MM.1S (cell line): Measurements from ENCODE around the gene PHC1.

Experiments used
- DNase-seq: peaks from one replicate; pipeline ENCODE4 v3.0.0-alpha.2; 2015
- H2AFZ ChIP-seq: fragments of 300-600 bp; sonication (generic); 2 replicates; pipeline ENCODE4 v1.6.0; 2016; ENCODE audit warnings: antibody characterized with exemption, low read length
- H3F3A ChIP-seq: fragments of 300-600 bp; sonication (generic); 2 replicates; pipeline ENCODE4 v1.6.1; 2016; ENCODE audit warnings: mild to moderate bottlenecking, antibody characterized with exemption, low read length, moderate library complexity, mixed read lengths; ENCODE audit not compliant: insufficient read depth
- H3K27ac ChIP-seq: fragments of 300-600 bp; sonication (generic); 2 replicates; pipeline ENCODE4 v1.5.1; 2016; ENCODE audit warnings: mild to moderate bottlenecking, low read length
- H3K27me3 ChIP-seq: fragments of 300-600 bp; sonication (generic); replicated peaks from 2 replicates; pipeline ENCODE4 v1.6.0; 2016; ENCODE audit warnings: low read length; ENCODE audit not compliant: insufficient read depth
- H3K36me3 ChIP-seq: fragments of 300-600 bp; sonication (generic); replicated peaks from 2 replicates; pipeline ENCODE4 v1.6.1; 2016; ENCODE audit warnings: mild to moderate bottlenecking, low read length, mixed read lengths; ENCODE audit not compliant: insufficient read depth
- H3K4me1 ChIP-seq: fragments of 300-600 bp; sonication (generic); 2 replicates; pipeline ENCODE4 v1.6.1; 2016; ENCODE audit warnings: low read length, mixed read lengths
- H3K4me2 ChIP-seq: fragments of 300-600 bp; sonication (generic); 2 replicates; pipeline ENCODE4 v1.6.0; 2016; ENCODE audit warnings: low read depth, low read length
- H3K4me3 ChIP-seq: fragments of 300-600 bp; sonication (generic); 2 replicates; pipeline ENCODE4 v1.5.1; 2016; ENCODE audit warnings: low read length, mixed read lengths
- H3K79me2 ChIP-seq: fragments of 300-600 bp; sonication (generic); 2 replicates; pipeline ENCODE4 v1.6.1; 2016; ENCODE audit warnings: mixed run types, low read length, mixed read lengths
- H3K9ac ChIP-seq: fragments of 300-600 bp; sonication (generic); 2 replicates; pipeline ENCODE4 v1.6.1; 2016; ENCODE audit warnings: low read length, mixed read lengths
- H3K9me2 ChIP-seq: fragments of 300-600 bp; sonication (generic); replicated peaks from 2 replicates; pipeline ENCODE4 v1.6.1; 2016; ENCODE audit warnings: mild to moderate bottlenecking, low read length, mixed read lengths; ENCODE audit not compliant: insufficient read depth
- H3K9me3 ChIP-seq: fragments of 300-600 bp; sonication (generic); replicated peaks from 2 replicates; pipeline ENCODE4 v1.6.1; 2016; ENCODE audit warnings: mild to moderate bottlenecking, low read length, mixed read lengths; ENCODE audit not compliant: insufficient read depth
- H4K20me1 ChIP-seq: fragments of 300-600 bp; sonication (generic); 2 replicates; pipeline ENCODE4 v1.6.1; 2016; ENCODE audit warnings: mild to moderate bottlenecking, low read length, moderate library complexity, mixed read lengths; ENCODE audit not compliant: insufficient read depth
- EZH2 ChIP-seq: fragments of 300-600 bp; sonication (generic); optimal IDR thresholded peaks from 2 replicates; pipeline ENCODE3; 2017; ENCODE audit warnings: low read depth, mild to moderate bottlenecking, antibody characterized with exemption, low read length, mixed read lengths
- EZH2phosphoT487 ChIP-seq: fragments of 300-600 bp; sonication (generic); IDR thresholded peaks from 2 replicates; pipeline ENCODE4 v1.6.1; 2018; ENCODE audit warnings: antibody characterized with exemption, low read length
- TF ChIP-seq, protein P1 (sequence below): fragments of 300-600 bp; sonication (generic); IDR thresholded peaks from 2 replicates; pipeline ENCODE4 v1.5.1; 2016; ENCODE audit warnings: antibody characterized with exemption, low read length, mixed read lengths

Gene PHC1

DNA sequence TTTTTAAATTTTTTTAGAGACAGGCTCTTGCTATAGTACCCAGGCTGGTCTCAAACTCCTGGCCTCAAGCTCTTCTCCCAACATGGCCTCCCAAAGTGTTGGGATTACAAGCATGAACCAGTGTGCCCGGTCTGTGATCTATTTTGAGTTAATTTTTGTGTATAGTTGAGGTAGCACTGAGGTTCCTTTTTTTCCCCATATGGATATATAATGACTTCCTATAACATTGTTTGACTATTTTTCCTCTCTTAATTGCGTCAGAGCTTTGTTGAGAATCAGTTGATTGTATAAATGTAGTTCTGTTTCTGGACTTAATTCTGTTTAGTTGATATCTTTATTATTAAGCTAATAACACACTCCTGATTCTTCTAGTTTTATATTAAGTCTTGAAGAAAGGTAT, 43.8 kb downstream of the PHC1 start:
- H4K20me1 ChIP-seq = no peaks in the 10 kb centered on the region
- no peak overlapping the region for H2AFZ ChIP-seq
- H3K9ac ChIP-seq = no peak overlapping the region
- H3K36me3 ChIP-seq = no peaks in the 10 kb centered on the region
- H3K4me1 ChIP-seq = no peaks in the 10 kb centered on the region
- no peak overlapping the region for H3K4me2 ChIP-seq
- no peaks in the 10 kb centered on the region for H3K79me2 ChIP-seq
- H3F3A ChIP-seq = no peaks in the 10 kb centered on the region
- TF ChIP-seq EZH2 (no peak), EZH2phosphoT487 (no peak)
- TF ChIP-seq, protein P1, sequence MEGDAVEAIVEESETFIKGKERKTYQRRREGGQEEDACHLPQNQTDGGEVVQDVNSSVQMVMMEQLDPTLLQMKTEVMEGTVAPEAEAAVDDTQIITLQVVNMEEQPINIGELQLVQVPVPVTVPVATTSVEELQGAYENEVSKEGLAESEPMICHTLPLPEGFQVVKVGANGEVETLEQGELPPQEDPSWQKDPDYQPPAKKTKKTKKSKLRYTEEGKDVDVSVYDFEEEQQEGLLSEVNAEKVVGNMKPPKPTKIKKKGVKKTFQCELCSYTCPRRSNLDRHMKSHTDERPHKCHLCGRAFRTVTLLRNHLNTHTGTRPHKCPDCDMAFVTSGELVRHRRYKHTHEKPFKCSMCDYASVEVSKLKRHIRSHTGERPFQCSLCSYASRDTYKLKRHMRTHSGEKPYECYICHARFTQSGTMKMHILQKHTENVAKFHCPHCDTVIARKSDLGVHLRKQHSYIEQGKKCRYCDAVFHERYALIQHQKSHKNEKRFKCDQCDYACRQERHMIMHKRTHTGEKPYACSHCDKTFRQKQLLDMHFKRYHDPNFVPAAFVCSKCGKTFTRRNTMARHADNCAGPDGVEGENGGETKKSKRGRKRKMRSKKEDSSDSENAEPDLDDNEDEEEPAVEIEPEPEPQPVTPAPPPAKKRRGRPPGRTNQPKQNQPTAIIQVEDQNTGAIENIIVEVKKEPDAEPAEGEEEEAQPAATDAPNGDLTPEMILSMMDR = no peak
- H3K4me3 ChIP-seq = no peak overlapping the region
- H3K27ac ChIP-seq = no peak overlapping the region
- no peaks in the 10 kb centered on the region for H3K27me3 ChIP-seq
- H3K9me2 ChIP-seq = no peaks in the 10 kb centered on the region
- no peak for DNase-seq
- H3K9me3 ChIP-seq = no peaks in the 10 kb centered on the region

DNA sequence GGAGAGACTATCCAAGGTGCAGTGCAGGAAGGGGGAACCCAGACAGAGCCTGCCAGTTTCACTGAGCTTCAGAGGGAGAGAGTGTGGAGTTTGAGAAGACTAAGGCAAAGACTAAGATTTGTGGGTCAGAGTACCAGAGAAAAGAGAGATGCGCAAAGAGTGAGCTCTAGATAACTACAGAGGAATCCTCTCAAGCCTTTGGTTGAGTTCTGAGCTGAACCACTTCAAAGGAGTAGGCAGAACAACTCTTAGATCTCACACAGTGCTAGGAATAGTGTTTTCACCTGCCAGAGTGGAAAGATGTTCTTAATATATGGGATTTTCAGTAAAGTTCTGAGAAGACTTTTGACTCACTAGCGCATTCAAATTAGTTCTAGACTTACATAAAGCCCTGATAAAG, 45.9 kb downstream of the PHC1 start:
- TF ChIP-seq EZH2phosphoT487 = no peak
- TF ChIP-seq EZH2 = no peak
- TF ChIP-seq, protein P1 = no peak
- no peaks in the 10 kb centered on the region for H3K9me3 ChIP-seq
- H4K20me1 ChIP-seq = no peaks in the 10 kb centered on the region
- no peaks in the 10 kb centered on the region for H3K27me3 ChIP-seq
- H3K9ac ChIP-seq = no peak overlapping the region
- no peak overlapping the region for H3K4me2 ChIP-seq
- no peaks in the 10 kb centered on the region for H3K79me2 ChIP-seq
- H3F3A ChIP-seq = no peaks in the 10 kb centered on the region
- no peak for DNase-seq
- no peak overlapping the region for H3K4me3 ChIP-seq
- H3K36me3 ChIP-seq = no peaks in the 10 kb centered on the region
- H3K9me2 ChIP-seq = no peaks in the 10 kb centered on the region
- no peak overlapping the region for H2AFZ ChIP-seq
- H3K27ac ChIP-seq = no peak overlapping the region
- no peaks in the 10 kb centered on the region for H3K4me1 ChIP-seq

DNA sequence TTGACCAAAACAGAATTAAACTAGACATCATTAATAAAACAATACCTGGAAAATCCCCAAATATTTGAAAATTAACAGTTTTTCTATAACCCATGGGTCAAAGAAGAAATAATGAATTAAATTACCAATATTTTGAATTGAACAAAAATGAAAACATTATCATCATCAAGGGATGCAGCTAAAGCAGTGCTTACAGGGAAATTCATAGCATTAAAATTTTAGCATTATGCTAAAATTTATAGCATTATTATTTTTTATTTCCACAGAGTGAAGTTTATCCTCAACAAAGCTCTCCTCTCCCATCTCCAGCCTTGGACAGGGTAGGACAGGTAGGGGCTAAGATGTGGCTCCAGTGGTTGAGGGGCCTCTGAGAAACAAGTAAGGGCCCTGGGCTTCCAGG, 54.5 kb downstream of the PHC1 start:
- Histone ChIP-seq H3K79me2 (no peaks in the 10 kb centered on the region), H3K27ac (no peak overlapping the region), H2AFZ (no peak overlapping the region), H3K36me3 (no peaks in the 10 kb centered on the region), H3K9ac (no peak overlapping the region), H3K4me2 (no peak overlapping the region), H3K27me3 (no peaks in the 10 kb centered on the region), H3K4me3 (no peak overlapping the region), H3K9me3 (no peaks in the 10 kb centered on the region), H3F3A (no peaks in the 10 kb centered on the region), H3K4me1 (no peaks in the 10 kb centered on the region), H4K20me1 (no peaks in the 10 kb centered on the region), H3K9me2 (no peaks in the 10 kb centered on the region)
- DNase-seq = no peak
- TF ChIP-seq EZH2 (no peak), EZH2phosphoT487 (no peak)
- TF ChIP-seq, protein P1 = no peak
